ENCODE measurements around the gene ITM2B.

ITM2B gene

DNA sequence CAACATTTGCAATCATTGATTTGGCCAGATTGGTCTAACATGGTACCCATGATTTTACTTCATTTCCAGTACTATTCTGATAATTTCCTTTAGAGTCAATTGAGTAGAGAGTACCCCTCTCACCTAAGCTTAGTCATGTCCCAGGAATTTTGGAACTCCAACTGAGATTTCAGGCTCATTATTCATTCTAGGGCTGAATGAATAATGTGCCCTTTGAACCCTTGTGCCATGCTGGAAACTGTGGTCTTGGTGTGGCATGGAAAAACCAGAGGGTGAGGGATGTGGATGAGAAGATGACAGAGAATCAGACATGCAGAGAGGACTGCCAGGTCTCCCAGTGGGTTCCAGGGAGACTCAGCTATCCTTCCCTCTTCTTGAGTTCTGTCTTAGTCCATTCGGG lies 30.2 kb downstream of the ITM2B start:
- no peak for DNase-seq (ENCODE audit: low read depth)

DNA sequence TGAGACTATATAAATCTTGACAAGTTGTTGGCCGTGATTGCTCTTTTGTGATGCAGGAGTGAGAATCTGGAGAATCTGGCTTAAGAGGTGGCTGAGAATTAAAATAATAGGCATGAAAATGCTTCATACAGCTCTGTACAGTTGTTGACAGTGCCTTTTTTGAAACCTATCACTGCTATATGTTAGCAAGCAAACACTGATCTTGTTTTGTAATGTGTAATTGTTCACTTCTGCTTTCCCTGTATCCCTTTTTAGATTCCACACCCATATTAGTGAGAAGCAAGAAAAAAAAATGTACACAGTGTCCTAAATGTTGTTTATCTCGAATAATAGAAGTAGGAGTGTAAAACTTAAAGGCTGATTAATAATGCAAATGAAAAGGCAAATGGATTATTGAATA lies 31.1 kb downstream of the ITM2B start:
- no peak for DNase-seq (ENCODE audit: low read depth)

DNA sequence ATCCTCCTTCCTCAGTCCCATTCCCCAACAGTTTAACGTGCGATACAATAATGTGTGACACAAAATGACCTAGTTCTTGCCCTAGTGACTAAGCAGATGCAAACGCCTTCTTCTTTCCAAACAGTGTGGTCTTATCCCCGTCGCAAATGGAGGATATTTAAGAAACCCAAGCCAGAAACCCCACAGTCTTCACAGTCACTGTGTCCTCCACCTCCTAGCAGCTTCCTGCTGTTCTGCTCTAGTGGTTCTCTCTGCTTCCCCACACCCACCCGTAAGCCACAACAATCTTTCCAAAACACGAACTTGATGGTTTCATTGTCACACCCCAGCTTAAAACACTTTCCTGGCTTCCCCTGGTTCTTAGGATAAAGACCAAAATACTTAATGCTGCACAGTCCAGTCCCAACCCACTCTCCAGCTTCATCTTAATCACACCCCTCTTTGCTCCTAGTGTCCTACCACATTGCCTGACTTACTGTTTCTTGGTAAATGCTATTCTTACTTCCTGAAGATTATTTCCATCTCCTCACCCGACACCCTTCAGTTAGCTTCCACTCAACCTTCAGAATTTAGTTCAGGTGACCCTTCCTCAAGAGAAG lies 32.3 kb downstream of the ITM2B start:
- DNase-seq (ENCODE audit: low read depth), result peak; percentile 1

DNA sequence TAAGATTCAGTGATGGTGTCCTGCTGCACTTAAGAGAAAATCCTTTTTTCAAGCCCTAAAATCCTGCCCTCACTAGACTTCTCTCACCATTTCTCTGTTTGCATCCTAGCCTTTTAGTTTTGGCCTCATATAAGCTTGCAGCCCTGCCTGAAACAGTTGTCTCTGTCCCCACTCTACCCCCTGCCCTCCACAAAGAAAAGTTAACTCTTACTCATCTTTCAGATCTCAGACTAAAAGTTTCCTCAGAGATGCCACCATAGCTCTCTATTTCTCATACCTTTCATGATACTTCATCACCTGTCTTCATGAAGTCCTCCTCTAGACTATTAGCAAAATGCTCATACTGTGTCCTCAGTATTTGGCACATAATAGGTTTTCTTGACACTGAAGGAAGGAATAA lies 33.1 kb downstream of the ITM2B start:
- no peak for DNase-seq (ENCODE audit: low read depth)

DNA sequence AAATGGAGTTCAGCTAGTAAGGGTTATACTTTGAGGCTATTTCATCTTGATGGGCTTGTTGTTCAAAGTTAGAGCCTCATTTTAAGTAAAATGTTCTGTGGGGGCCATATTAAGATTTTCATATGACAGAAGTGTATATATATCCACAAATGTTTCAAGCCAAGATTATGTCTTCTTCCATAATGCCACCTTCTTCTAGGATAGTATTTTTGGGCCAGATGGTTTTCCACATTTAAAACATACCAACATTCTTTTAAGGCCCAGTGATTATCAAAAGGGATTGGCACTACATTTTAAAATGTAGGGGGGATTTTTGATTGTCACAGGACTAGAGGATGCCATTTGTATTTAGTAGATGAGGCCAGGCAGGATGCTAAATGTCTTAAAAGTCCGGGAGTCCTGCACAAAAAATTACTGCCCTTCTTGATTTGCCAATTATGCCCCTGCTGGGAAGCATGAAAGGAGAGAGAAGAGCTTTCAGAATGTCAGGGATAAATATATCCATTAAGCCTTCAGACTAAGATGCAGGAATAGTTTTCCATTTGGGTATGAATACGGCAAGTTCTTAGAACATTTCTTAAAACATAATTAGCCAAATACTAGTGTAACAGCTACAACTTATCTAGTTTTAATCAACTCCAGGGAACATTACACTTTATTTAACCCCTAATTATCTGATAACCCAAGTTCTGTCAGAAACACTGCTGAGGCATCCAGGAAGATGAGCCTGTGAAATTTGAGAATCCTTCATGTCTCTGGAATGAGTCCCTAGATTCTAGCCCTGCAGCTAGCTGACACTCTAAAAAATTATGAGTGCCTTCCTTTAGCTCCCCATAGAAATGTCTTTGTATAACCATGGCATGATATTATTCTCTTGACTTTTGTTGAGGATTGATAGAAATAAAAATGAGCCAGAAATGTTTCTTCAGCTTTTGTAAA lies 34.0 kb downstream of the ITM2B start:
- no peak for DNase-seq (ENCODE audit: low read depth)

DNA sequence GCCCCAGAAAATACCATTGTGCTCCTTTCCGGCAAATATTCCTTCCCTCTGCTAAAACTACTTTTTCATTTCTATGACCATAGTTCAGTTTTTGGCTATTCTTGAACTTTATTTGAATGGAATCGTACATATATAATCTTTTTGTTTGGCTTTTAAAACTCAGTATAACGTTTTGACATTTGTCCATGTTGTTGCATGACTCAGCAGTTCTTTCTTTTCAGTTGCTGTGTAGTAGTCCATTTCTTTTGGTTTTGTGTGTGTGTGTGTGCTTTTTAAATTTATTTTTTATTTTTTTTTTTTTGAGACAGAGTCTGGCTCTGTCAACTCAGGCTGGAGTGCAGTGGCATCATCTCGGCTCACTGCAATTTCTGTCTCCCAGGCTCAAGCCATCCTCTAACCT lies 35.0 kb downstream of the ITM2B start:
- no peak for DNase-seq (ENCODE audit: low read depth)

DNA sequence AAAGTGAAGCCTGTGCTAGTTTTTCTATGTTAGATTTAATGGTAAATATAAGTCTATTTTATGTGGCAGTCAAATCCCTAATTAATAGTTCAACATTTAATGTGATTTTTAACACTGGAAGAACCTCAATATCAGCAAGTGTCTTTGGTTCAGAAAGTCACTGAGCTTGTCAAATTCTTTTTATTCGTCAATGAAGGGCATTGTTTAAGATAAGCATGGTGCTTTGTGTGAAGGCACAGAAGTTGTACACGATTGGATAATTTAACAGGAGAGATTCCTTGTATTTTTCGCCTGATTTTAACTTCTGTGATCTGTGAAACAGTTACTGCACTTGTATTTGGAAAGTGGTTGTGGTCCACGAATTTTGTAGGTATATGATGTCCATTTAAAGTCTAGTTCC lies 40.3 kb downstream of the ITM2B start:
- DNase-seq (ENCODE audit: low read depth), result no peak

DNA sequence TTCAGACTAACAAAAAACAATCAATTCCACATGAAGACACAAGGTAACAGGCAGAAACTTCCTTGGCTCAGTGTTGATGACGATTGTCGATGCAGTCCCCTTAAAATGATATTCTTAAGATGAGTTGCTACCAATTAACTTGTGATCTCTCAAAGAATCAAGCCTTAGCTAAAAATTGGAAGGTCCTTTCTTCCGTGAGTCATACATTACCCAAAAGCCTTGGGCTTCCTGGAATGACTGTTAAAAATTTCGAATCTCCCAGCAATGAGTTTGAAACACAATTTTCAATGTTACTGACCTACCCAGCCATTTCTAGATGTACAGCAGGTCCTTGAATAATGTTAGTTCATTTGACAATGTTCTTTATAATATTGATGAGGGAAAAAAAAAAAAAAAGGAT lies 42.5 kb downstream of the ITM2B start:
- DNase-seq (ENCODE audit: low read depth), result no peak

DNA sequence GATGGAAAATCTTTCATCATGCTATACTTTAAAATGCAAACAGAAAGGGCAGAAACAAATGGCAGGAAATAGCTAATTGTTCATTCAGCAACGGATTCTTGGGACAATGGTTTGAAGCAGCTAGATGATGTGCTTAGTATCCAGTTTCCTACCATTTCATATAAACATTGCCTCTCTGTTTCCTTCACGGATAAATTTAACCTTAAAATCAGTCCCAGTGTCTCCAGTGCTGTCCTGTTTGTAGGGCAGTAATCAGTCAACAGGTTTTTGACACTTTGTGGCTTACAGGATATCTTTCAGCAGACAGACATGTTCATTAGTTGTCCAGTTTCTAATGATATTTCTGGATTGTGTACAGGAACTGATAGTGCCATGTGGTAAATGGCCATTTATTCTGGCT lies 45.8 kb downstream of the ITM2B start:
- DNase-seq (ENCODE audit: low read depth), result no peak

DNA sequence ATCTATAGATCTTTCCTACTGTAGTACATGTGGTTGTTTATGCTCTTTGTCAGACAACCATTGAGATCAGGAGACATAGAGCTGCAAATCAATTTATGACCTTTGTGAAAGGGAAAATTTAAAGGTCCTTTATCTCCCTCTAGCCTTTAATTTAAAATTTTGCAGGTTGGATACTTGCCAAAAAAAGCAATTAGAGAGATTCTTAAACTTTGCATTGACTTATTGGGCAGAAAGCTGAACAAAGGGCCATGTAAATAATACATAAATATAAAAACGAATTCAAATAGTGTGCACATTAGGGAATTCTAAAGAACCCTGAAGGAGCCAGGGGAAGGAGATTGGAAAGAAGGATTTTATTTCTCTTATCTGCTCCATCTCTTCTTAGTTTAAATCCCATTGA lies 48.5 kb downstream of the ITM2B start:
- no peak for DNase-seq (ENCODE audit: low read depth)

DNA sequence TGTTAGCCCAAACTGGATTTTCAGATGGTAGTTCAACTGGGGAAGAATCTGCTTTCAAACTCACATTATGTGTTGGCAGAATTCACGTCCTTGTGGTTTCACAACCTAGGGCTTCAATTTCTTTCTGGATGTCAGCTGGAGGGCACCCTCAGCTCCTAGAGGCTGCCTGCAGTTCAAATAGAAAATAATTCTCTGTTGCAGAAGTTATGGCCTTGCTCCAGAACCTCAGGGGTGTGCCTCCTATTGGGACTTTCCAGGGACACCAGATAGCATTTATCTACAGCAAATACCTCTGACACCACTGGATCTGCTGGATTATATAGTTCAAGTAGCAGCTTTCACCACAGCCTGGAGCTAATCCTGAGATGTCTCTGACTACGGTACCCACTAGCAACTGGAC lies 58.7 kb downstream of the ITM2B start:
- DNase-seq (ENCODE audit: low read depth), result no peak

DNA sequence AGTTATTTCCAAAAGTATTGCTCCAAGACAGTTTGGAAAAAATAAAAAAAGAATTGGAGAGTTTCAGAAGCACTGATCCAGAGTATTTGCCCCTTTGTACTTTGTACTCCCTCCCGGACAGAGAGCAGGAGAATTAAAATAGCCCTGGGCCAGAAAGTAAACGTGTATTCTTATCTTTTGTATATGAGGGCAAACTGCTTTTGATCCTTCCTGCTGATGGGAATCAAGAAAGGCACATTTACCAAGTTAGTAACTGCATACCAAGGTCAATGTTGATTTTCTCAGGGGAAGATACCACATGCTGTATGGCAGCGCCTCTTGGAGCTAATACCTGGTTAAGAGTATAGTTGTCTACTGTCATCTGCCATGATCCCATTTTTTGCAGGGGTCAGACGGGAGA lies 59.6 kb downstream of the ITM2B start:
- no peak for DNase-seq (ENCODE audit: low read depth)

DNA sequence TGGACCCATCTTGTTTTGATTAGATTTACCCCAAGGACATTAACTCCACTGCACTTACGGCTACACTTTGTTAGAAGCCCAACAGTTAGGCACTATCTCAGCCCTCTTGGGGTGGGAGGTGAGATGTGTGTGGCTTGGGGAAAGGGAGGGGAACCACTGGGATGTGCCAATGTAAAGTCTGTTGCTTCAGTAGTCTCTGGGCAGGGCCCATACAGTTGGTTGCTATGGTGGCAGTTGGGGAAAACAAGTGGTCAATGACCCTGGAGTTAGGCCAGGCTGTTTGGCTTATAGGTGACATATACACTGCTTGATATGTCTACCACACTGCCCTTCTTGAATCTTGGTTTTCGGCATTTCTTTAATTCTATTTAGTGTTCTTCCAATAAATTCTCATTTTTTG lies 61.6 kb downstream of the ITM2B start:
- no peak for DNase-seq (ENCODE audit: low read depth)

DNA sequence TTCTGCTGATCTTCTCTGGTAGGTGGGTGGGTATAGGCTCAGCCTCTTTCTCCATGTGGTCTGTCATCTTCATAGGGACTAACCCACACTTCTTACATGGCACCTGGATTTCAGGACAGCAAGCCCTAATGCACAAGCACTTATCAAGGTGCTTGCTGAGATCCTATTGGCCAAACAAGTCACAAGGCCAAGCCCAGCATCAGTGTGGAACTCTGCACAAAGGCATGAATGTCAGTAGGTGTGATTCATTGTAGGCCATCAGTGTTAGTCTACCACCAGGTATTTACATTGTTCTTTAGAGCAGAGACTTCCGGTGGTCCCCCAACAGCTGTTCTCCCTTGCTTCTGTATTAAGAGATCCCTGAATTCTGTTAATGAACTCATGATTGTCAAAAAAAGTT lies 62.3 kb downstream of the ITM2B start:
- DNase-seq (ENCODE audit: low read depth), result no peak

DNA sequence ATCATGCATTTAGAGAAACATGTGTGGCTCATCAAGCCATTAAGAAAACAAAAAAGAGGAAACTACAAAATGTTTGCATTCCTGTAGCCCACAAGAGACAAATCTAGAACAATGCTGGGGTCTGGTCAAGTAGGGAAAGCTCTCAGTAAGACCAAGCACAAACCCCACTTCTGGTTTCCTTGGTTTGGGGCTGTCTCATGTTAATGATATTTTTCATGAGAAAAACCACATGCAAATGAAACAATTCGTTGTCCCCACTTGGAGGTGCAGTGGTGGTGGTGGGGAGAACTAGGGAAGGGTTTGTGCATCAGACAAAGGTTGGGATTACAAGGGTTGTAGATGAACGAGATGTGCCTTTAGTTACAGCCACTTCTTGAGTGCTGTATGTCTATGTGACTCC lies 63.5 kb downstream of the ITM2B start:
- DNase-seq (ENCODE audit: low read depth), result no peak

DNA sequence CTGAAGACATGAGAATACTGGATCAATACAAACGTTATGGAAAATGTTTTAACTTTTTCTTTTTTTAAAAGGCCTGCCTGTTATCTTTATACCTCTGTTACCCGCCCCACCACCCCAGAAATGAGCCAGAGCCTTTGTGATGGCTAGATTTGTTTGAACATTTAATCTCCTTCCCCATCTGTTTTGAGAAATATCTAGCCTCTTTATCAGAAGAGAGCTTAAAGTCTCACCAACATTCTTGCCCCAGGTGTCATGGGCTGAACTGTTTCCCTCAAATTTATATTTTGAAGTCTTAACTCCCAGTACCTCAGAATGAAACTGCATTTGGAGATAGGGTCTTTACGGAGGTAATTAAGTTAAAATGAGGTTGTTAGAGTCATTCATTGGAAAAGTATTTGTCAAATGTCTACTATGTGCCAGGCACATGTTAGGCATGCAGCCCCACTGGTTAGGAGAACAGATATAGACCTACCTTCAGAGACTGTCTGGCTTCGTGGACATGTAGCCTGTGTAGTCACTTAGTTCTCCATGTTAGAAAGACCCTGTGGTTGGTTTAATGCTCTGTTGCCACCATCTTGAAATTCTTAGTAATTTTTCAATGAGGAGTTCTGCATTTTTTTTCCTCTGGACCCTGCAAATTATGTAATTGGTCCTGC lies 64.3 kb downstream of the ITM2B start:
- DNase-seq (ENCODE audit: low read depth), result no peak

DNA sequence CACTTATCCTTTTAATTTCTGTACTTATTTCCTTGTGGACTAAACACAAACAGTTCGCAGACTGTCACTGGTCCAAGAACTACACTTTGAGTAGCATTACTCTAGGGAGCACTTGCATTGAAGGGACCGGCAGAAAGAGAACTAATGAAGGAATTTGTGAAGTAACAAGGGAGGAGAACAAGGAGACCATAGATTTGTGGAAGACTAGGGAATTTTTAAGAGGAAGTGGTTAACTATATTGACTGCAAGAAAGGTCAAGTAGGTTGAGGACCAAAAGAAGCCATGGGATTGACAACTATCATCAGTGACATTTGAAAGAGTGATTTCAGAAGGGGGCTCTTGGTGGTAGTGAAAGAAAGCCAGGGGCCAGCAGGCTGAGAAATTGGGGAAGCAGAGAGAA lies 66.6 kb downstream of the ITM2B start:
- DNase-seq (ENCODE audit: low read depth), result no peak

DNA sequence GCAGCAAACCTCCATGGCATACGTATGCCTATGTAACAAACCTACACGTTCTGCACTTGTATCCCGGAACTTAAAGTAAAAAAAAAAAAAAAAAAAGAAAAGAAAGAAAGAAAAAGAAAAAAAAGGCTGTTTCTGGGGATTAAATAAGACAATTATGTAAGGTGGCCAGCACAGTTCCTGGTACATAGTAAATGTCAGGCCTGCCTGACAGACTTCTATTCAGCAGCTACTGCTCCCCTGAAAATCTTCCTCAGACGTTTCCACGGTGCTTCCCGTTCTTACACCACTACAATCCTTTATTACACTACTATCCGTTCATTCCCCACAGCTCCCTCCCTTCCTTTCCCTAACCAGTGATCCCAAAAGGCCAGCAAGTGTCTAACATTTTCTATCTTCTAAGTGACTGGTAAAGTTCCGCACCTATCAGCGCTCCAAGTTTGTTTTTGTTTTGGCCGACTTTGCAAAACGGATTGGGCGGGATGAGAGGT lies 69.9 kb downstream of the ITM2B start:
- no peak for DNase-seq (ENCODE audit: low read depth)

DNA sequence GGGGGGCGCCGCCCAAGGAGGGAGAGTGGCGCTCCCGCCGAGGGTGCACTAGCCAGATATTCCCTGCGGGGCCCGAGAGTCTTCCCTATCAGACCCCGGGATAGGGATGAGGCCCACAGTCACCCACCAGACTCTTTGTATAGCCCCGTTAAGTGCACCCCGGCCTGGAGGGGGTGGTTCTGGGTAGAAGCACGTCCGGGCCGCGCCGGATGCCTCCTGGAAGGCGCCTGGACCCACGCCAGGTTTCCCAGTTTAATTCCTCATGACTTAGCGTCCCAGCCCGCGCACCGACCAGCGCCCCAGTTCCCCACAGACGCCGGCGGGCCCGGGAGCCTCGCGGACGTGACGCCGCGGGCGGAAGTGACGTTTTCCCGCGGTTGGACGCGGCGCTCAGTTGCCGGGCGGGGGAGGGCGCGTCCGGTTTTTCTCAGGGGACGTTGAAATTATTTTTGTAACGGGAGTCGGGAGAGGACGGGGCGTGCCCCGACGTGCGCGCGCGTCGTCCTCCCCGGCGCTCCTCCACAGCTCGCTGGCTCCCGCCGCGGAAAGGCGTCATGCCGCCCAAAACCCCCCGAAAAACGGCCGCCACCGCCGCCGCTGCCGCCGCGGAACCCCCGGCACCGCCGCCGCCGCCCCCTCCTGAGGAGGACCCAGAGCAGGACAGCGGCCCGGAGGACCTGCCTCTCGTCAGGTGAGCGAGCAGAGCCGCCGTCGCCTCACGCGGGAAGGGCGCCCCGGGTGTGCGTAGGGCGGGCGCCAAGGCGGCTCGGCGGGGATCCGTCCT lies 70.5 kb downstream of the ITM2B start, which contains the start of gene RB1:
Gene RB1, plus strand, starts transcription at position 393 of the 784 bp plus-strand sequence. Its CDS starts 162 bp downstream, at position 555.
- DNase-seq (ENCODE audit: low read depth), result peak; percentile 84

DNA sequence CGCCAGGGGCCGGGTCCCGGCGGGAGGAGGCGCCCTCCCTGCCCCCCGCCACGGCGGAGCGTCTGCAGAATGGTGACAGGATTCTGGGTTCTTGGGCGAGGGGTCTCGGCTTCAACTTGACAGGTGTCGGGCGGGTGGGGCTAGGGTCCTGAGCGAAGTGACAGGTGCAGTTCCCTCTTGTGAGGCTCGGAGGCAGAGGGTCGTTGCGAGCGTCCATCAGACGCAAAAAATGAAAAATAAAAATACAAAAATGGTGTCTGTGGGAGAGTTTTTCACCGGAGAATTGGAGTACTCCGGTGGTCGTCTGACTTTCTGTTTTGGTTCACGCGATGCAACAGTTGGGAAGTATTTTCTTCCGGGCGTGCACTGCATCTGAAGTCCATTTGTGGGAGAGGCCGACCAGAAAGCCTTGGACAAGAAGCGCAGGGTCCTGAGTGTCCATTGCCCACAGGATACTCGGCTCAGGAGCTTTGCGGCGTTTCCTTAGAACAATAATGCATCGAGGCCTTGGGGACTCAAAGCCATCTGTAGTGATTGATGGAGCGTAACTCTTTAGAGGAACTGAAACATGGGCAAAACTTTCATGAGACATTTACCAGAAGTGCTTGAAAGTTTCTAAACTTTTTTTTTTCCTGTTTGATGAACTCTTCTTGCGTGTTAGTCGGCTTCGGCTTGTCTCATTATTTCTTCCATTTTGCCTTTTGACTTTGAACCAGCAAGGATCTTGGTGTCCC lies 71.3 kb downstream of the ITM2B start:
- no peak for DNase-seq (ENCODE audit: low read depth)

DNA sequence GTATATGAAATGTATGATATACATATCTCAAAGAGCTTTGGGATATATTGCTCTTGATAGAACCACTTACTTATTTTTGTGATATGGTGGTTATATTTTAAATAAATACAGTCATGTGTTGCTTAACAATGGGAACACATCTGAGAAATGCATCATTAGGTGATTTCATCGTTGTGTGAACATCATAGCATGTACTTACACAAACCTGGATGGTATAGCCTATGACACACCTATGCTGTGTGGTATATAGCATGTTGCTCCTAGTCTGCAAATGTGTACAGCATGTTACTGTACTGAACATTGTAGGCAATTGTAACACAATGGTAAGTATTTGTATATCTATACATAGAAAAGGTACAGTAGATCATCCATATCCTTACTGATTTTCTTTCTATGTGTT lies 78.2 kb downstream of the ITM2B start:
- DNase-seq (ENCODE audit: low read depth), result no peak

Data from stimulated activated CD8-positive, alpha-beta memory T cell treated with anti-CD3 and anti-CD28 coated beads, Interleukin-4, amount 100 ng/mL, for 24 hours (primary cell).